Measurements from ENCODE around the gene SDHAF2.
"Not testable (repeated sequence)": the region's sequence is repeated elsewhere in the genome, so short reads cannot be mapped to it uniquely, and the experiment has no call there.

GRCh38 chr11:61467602-61468001 is 37.7 kb downstream of the SDHAF2 start:
- TF ChIP-seq, protein P1, sequence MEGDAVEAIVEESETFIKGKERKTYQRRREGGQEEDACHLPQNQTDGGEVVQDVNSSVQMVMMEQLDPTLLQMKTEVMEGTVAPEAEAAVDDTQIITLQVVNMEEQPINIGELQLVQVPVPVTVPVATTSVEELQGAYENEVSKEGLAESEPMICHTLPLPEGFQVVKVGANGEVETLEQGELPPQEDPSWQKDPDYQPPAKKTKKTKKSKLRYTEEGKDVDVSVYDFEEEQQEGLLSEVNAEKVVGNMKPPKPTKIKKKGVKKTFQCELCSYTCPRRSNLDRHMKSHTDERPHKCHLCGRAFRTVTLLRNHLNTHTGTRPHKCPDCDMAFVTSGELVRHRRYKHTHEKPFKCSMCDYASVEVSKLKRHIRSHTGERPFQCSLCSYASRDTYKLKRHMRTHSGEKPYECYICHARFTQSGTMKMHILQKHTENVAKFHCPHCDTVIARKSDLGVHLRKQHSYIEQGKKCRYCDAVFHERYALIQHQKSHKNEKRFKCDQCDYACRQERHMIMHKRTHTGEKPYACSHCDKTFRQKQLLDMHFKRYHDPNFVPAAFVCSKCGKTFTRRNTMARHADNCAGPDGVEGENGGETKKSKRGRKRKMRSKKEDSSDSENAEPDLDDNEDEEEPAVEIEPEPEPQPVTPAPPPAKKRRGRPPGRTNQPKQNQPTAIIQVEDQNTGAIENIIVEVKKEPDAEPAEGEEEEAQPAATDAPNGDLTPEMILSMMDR (conservative IDR thresholded peaks at IDR 0.05 in 1 of 2, IDR thresholded peaks at IDR 0.05 in 1 of 2; ENCODE audit: extremely low read depth in 1 of 2, insufficient read depth in 1 of 2, low read depth in 1 of 2, low read length in 2 of 2) = not testable (repeated sequence)
- not testable (repeated sequence) for TF ChIP-seq EZH2 (IDR thresholded peaks at IDR 0.05; ENCODE audit: borderline replicate concordance, low read length)
